MCF 10A (cell line): ENCODE results near the gene PHGDH. TPM values are rescaled to one million over a fixed set of nuclear protein-coding genes. Genes with fewer than 3 reads are reported as not detected.

Source experiments
- BruUV-seq: library from RNA; stranded (reverse); fragments of 400-500 nt; replicated peaks from 2 replicates; lab custom pipeline; 2021; lab: Mats Ljungman, UMichigan
- CTCF ChIA-PET: fragments of 300-600 bp; sonication (Branson Sonifier 250); formaldehyde crosslinking; extraction: SDS; loops from one replicate; lab custom pipeline; 2021; ENCODE audit warnings: antibody characterized with exemption, inconsistent platforms; lab: Yijun Ruan, JAX
- POLR2A ChIA-PET: fragments of 300-600, 350-650 bp; sonication (Branson Sonifier 250); formaldehyde crosslinking; extraction: SDS; loops from one replicate; lab custom pipeline; 2020; ENCODE audit warnings: antibody characterized with exemption, inconsistent platforms; lab: Yijun Ruan, JAX
- DNase-seq: peaks from one replicate; pipeline ENCODE4 v3.0.0-alpha.2; 2018; ENCODE audit not compliant: unreplicated experiment
- H3K27ac Mint-ChIP-seq: one replicate; pipeline ENCODE4 v1.8.0; 2022; ENCODE audit warnings: mild to moderate bottlenecking, low read depth, mixed read lengths; ENCODE audit not compliant: unreplicated experiment
- H3K27me3 Mint-ChIP-seq: one replicate; pipeline ENCODE4 v1.8.0; 2022; ENCODE audit warnings: mixed read lengths; ENCODE audit not compliant: insufficient read depth, unreplicated experiment
- H3K36me3 Mint-ChIP-seq: one replicate; pipeline ENCODE4 v1.8.0; 2022; ENCODE audit warnings: mild to moderate bottlenecking, moderate library complexity, mixed read lengths; ENCODE audit not compliant: insufficient read depth, unreplicated experiment
- H3K4me1 Mint-ChIP-seq: one replicate; pipeline ENCODE4 v1.8.0; 2022; ENCODE audit warnings: mixed read lengths; ENCODE audit not compliant: insufficient read depth, unreplicated experiment
- H3K4me3 Mint-ChIP-seq: one replicate; pipeline ENCODE4 v1.8.0; 2022; ENCODE audit warnings: mild to moderate bottlenecking, moderate library complexity, mixed read lengths; ENCODE audit not compliant: unreplicated experiment
- H3K9me3 Mint-ChIP-seq: one replicate; pipeline ENCODE4 v1.8.0; 2022; ENCODE audit warnings: mixed read lengths; ENCODE audit not compliant: unreplicated experiment
- CTCF ChIP-seq: fragments of 200-600 bp; IDR thresholded peaks from one replicate; pipeline ENCODE4 v1.8.0; 2022; ENCODE audit warnings: antibody characterized with exemption, mild to moderate bottlenecking; ENCODE audit not compliant: unreplicated experiment
- intact Hi-C: fragments of 100-400 bp; cut with micrococcal nuclease; formaldehyde crosslinking; loops from 2 replicates; pipeline ENCODE4 v1.14.1; 2022
- total RNA-seq: library from RNA; stranded (reverse); gene quantifications from 2 replicates; pipeline ENCODE4 v1.2.3, GENCODE V29; 2022

PHGDH gene
- total RNA-seq, 1 experiment from 2014 or later = 198 TPM

GRCh38 chr1:119727991-119728390 is 16.3 kb downstream of the PHGDH start:
- Mint-ChIP-seq H3K9me3 (no peaks in the 10 kb centered on the region), H3K36me3 (peaks cover 22% of the 10 kb centered on the region), H3K4me1 (no peaks in the 10 kb centered on the region), H3K27ac (no peak overlapping the region), H3K4me3 (no peak overlapping the region), H3K27me3 (no peaks in the 10 kb centered on the region)
- CTCF ChIA-PET = interaction anchor here (0.7 to 6.3 kb wide), 2 partner anchors 16 to 387 kb away, joined by 3 to 42 read pairs; no protein-coding TSS in a partner anchor
- intact Hi-C loops = no loop called here
- no peak for DNase-seq
- no peak for TF ChIP-seq CTCF
- no TSS peak for BruUV-seq
- POLR2A ChIA-PET = no interaction called here

DNA sequence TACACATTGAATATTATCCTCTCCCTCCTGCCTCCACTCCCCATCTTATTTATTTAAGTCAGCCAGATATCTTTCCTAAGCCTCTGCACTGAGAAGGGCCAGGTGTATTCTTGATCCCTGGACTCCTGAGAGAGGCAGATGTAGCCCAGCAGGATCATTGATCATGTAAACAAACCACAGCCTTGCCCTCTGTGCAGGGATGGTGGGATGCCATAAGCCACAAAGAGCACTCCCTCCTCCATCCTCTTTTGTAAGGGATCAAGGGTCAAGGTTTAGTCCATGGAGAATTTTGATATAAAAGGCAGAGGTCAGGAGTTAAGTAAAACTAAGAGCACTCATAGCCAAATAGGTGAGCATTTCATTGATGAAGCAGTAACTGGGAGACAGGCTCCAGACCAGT is 17.3 kb downstream of the PHGDH start:
- H3K4me3 Mint-ChIP-seq = no peak overlapping the region
- no peaks in the 10 kb centered on the region for H3K9me3 Mint-ChIP-seq
- no TSS peak for BruUV-seq
- H3K27me3 Mint-ChIP-seq = no peaks in the 10 kb centered on the region
- TF ChIP-seq CTCF = no peak
- DNase-seq = no peak
- intact Hi-C loops = no loop called here
- CTCF ChIA-PET = interaction anchor here (6.3 kb wide), 1 partner anchor 15 kb away, joined by 42 read pairs; no protein-coding TSS in a partner anchor
- H3K36me3 Mint-ChIP-seq = peaks cover 18% of the 10 kb centered on the region
- POLR2A ChIA-PET = interaction anchor here (0.7 kb wide), 1 partner anchor 55 kb away, joined by 3 read pairs; no protein-coding TSS in a partner anchor
- no peak overlapping the region for H3K27ac Mint-ChIP-seq
- no peaks in the 10 kb centered on the region for H3K4me1 Mint-ChIP-seq

DNA sequence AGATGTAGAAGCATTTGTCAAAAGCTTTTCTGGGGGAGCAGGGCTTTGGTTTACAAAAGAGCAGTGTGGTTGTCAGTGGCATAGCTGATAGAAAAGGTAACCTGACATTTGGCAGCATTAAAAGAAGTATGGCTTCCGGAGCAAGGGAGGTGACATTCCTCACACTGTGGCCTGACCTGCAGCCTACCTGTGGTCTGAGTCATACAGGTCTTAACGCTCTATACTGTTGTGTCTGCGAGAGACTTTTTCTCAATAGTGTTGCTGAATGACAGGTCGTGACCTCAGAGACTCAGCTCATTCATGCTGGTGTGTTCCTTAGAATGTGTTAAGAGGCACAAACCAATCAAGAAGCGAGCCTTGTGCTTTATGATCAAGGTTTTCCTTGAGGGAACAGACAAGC is 19.3 kb downstream of the PHGDH start:
- ChIA-PET CTCF (interaction anchor here (0.7 to 6.3 kb wide), 4 partner anchors 13 to 78 kb away, joined by 3 to 42 read pairs (median 3); no protein-coding TSS in a partner anchor), POLR2A (no interaction called here)
- intact Hi-C loops = no loop called here
- Mint-ChIP-seq H3K4me1 (no peaks in the 10 kb centered on the region), H3K4me3 (no peak overlapping the region), H3K36me3 (peaks cover 27% of the 10 kb centered on the region), H3K27ac (no peak overlapping the region), H3K9me3 (no peaks in the 10 kb centered on the region), H3K27me3 (no peaks in the 10 kb centered on the region)
- TF ChIP-seq CTCF = no peak
- no peak for DNase-seq
- no TSS peak for BruUV-seq

- intact Hi-C loops = no loop called here
- Mint-ChIP-seq H3K9me3 (no peaks in the 10 kb centered on the region), H3K36me3 (peaks cover 32% of the 10 kb centered on the region), H3K27ac (no peak overlapping the region), H3K4me3 (no peak overlapping the region), H3K4me1 (no peaks in the 10 kb centered on the region), H3K27me3 (no peaks in the 10 kb centered on the region)
- BruUV-seq = no TSS peak
- ChIA-PET POLR2A (no interaction called here), CTCF (interaction anchor here (0.8 to 6.3 kb wide), 2 partner anchors 13 to 68 kb away, joined by 3 to 42 read pairs; no protein-coding TSS in a partner anchor)
- no peak for DNase-seq
- TF ChIP-seq CTCF = no peak
Observed at GRCh38 chr1:119731741-119732430, 20.2 kb downstream of the PHGDH start.
